IMR-90 (cell line): ENCODE data around the gene PACC1. TPM values are rescaled to one million over a fixed set of nuclear protein-coding genes. Genes with fewer than 3 reads are reported as not detected.

Experiments used
- ATAC-seq: fragments of 200-7000 bp; cut with Tn5 transposase; 2 replicates; pipeline ENCODE4 v1.9.1; 2020; ENCODE audit warnings: low read depth, mild to moderate bottlenecking, moderate library complexity
- BruUV-seq: library from RNA; stranded (reverse); fragments of 400-500 nt; replicated peaks from 2 replicates; lab custom pipeline; 2021; lab: Mats Ljungman, UMichigan
- CTCF ChIA-PET: fragments of 300-600 bp; formaldehyde crosslinking; extraction: SDS; loops from one replicate; lab custom pipeline; 2021; ENCODE audit warnings: antibody characterized with exemption; lab: Yijun Ruan, JAX
- POLR2A ChIA-PET: fragments of 300-600 bp; sonication (Branson Sonifier 250); formaldehyde crosslinking; loops from one replicate; lab custom pipeline; 2022; ENCODE audit warnings: antibody characterized with exemption; ENCODE audit not compliant: unreplicated experiment; lab: Charles Lee
- DNase-seq: peaks from one replicate; pipeline ENCODE4 v3.0.0; 2013
- H2AFZ ChIP-seq: replicated peaks from 2 replicates; pipeline ENCODE3; 2013; ENCODE audit warnings: low read length, mild to moderate bottlenecking; ENCODE audit not compliant: poor library complexity
- H2AK5ac ChIP-seq: 2 replicates; pipeline ENCODE4 v1.6.1; 2013; ENCODE audit warnings: low read depth, low read length, inconsistent platforms
- H2AK9ac ChIP-seq: replicated peaks from 2 replicates; pipeline ENCODE3; 2013; ENCODE audit warnings: mild to moderate bottlenecking, low read depth, low read length, moderate library complexity; ENCODE audit not compliant: poor library complexity
- H2BK120ac ChIP-seq: 2 replicates; pipeline ENCODE4 v1.6.1; 2013; ENCODE audit warnings: low read depth, low read length, inconsistent platforms
- H2BK15ac ChIP-seq: 3 replicates; pipeline ENCODE4 v1.6.1; 2013; ENCODE audit warnings: low read depth, low read length, inconsistent platforms
- H2BK20ac ChIP-seq: 2 replicates; pipeline ENCODE4 v1.6.1; 2013; ENCODE audit warnings: low read depth, mild to moderate bottlenecking, inconsistent platforms, low read length, moderate library complexity
- H2BK5ac ChIP-seq: 2 replicates; pipeline ENCODE4 v1.6.1; 2013; ENCODE audit warnings: mild to moderate bottlenecking, low read depth, low read length, inconsistent platforms; ENCODE audit not compliant: poor library complexity, severe bottlenecking
- H3K14ac ChIP-seq: replicated peaks from 2 replicates; pipeline ENCODE4 v1.6.1; 2013; ENCODE audit warnings: low read depth, low read length, inconsistent platforms
- H3K18ac ChIP-seq: 2 replicates; pipeline ENCODE4 v1.6.1; 2013; ENCODE audit warnings: low read depth, low read length, control low read depth
- H3K23ac ChIP-seq: 2 replicates; pipeline ENCODE4 v1.6.1; 2013; ENCODE audit warnings: low read depth, low read length, inconsistent platforms
- H3K27ac ChIP-seq: 2 replicates; pipeline ENCODE4 v1.5.1; 2013; ENCODE audit warnings: mild to moderate bottlenecking, control low read depth, low read length; ENCODE audit not compliant: insufficient read depth
- H3K27me3 ChIP-seq: 2 replicates; pipeline ENCODE4 v1.6.1; 2013; ENCODE audit warnings: low read length; ENCODE audit not compliant: control insufficient read depth, insufficient read depth
- H3K36me3 ChIP-seq: 2 replicates; pipeline ENCODE4 v1.6.1; 2013; ENCODE audit warnings: low read length, mixed read lengths; ENCODE audit not compliant: control insufficient read depth, insufficient read depth
- H3K4ac ChIP-seq: 2 replicates; pipeline ENCODE4 v1.6.1; 2013; ENCODE audit warnings: low read depth, low read length, inconsistent platforms
- H3K4me1 ChIP-seq: 2 replicates; pipeline ENCODE4 v1.6.1; 2013; ENCODE audit warnings: low read length, mixed read lengths; ENCODE audit not compliant: control insufficient read depth, insufficient read depth
- H3K4me2 ChIP-seq: 2 replicates; pipeline ENCODE4 v1.6.1; 2013; ENCODE audit warnings: low read depth, mild to moderate bottlenecking, control low read depth, low read length, moderate library complexity
- H3K4me3 ChIP-seq: 2 replicates; pipeline ENCODE4 v1.5.1; 2013; ENCODE audit warnings: low read depth, mild to moderate bottlenecking, control low read depth, low read length, moderate library complexity; ENCODE audit not compliant: insufficient read depth
- H3K56ac ChIP-seq: 2 replicates; pipeline ENCODE4 v1.6.1; 2013; ENCODE audit warnings: low read length, inconsistent platforms; ENCODE audit not compliant: insufficient read depth; ENCODE audit errors: extremely low read depth
- H3K79me1 ChIP-seq, 2 experiments: 2 replicates each; pipeline ENCODE4 v1.6.1; 2013; ENCODE audit warnings: low read length in 2 of 2, inconsistent platforms in 1 of 2, low read depth in 1 of 2
- H3K9ac ChIP-seq: 2 replicates; pipeline ENCODE4 v1.6.1; 2013; ENCODE audit warnings: low read depth, low read length, control low read depth
- H3K9me1 ChIP-seq: 2 replicates; pipeline ENCODE4 v1.6.1; 2013; ENCODE audit warnings: low read length, inconsistent platforms; ENCODE audit not compliant: insufficient read depth
- H3K9me3 ChIP-seq: 2 replicates; pipeline ENCODE4 v1.6.1; 2013; ENCODE audit warnings: low read length; ENCODE audit not compliant: control insufficient read depth, insufficient read depth
- H4K20me1 ChIP-seq: 2 replicates; pipeline ENCODE4 v1.6.1; 2013; ENCODE audit warnings: low read length, inconsistent platforms; ENCODE audit not compliant: insufficient read depth
- H4K5ac ChIP-seq: 2 replicates; pipeline ENCODE4 v1.6.1; 2013; ENCODE audit warnings: mild to moderate bottlenecking, low read depth, low read length, control low read depth
- H4K8ac ChIP-seq, 2 experiments: 2 replicates each; pipeline ENCODE4 v1.6.1; 2013; ENCODE audit warnings: low read depth in 2 of 2, low read length in 2 of 2, control low read depth in 1 of 2, inconsistent platforms in 1 of 2
- H4K91ac ChIP-seq: 2 replicates; pipeline ENCODE4 v1.6.1; 2013; ENCODE audit warnings: low read depth, low read length, inconsistent platforms; ENCODE audit not compliant: insufficient read depth
- BHLHE40 ChIP-seq: fragments of 150-350 bp; IDR thresholded peaks from 2 replicates; pipeline ENCODE4 v1.6.1; 2016; ENCODE audit warnings: mild to moderate bottlenecking, low read depth, low read length
- CEBPB ChIP-seq: IDR thresholded peaks from 2 replicates; pipeline ENCODE4 v1.6.1; 2012; ENCODE audit warnings: low read depth, low read length, improper control_type of control experiment
- CHD1 ChIP-seq: IDR thresholded peaks from 2 replicates; pipeline ENCODE4 v1.6.1; 2012; ENCODE audit warnings: low read depth, low read length, improper control_type of control experiment
- CTCF ChIP-seq: conservative IDR thresholded peaks from 2 replicates; pipeline ENCODE4 v1.5.1; 2012; ENCODE audit warnings: mild to moderate bottlenecking, low read depth, low read length, improper control_type of control experiment
- FOS ChIP-seq: fragments of 150-350 bp; IDR thresholded peaks from 2 replicates; pipeline ENCODE4 v1.6.1; 2016; ENCODE audit warnings: low read depth, low read length
- MAFK ChIP-seq: IDR thresholded peaks from 2 replicates; pipeline ENCODE4 v1.6.1; 2012; ENCODE audit warnings: low read depth, low read length, improper control_type of control experiment
- MAZ ChIP-seq: IDR thresholded peaks from 2 replicates; pipeline ENCODE4 v1.6.1; 2012; ENCODE audit warnings: low read depth, mild to moderate bottlenecking, low read length, improper control_type of control experiment, moderate library complexity, borderline replicate concordance
- MXI1 ChIP-seq: IDR thresholded peaks from 2 replicates; pipeline ENCODE4 v1.6.1; 2012; ENCODE audit warnings: low read depth, mild to moderate bottlenecking, low read length, moderate library complexity, borderline replicate concordance
- NFE2L2 ChIP-seq: fragments of 150-350 bp; IDR thresholded peaks from 2 replicates; pipeline ENCODE4 v1.6.1; 2016; ENCODE audit warnings: low read depth, mild to moderate bottlenecking, low read length
- POLR2A ChIP-seq: IDR thresholded peaks from 2 replicates; pipeline ENCODE4 v1.6.1; 2012; ENCODE audit warnings: mild to moderate bottlenecking, low read depth, low read length
- RAD21 ChIP-seq: IDR thresholded peaks from 2 replicates; pipeline ENCODE4 v1.6.1; 2012; ENCODE audit warnings: low read length, improper control_type of control experiment
- RCOR1 ChIP-seq: IDR thresholded peaks from 2 replicates; pipeline ENCODE4 v1.6.1; 2012; ENCODE audit warnings: mild to moderate bottlenecking, low read length, improper control_type of control experiment; ENCODE audit not compliant: insufficient replicate concordance
- RFX5 ChIP-seq: IDR thresholded peaks from 2 replicates; pipeline ENCODE4 v1.8.0; 2012; ENCODE audit warnings: low read depth, mild to moderate bottlenecking, low read length, moderate library complexity
- SMC3 ChIP-seq: fragments of 150-350 bp; IDR thresholded peaks from 2 replicates; pipeline ENCODE4 v1.6.1; 2016; ENCODE audit warnings: low read depth, mild to moderate bottlenecking, antibody characterized with exemption, low read length, moderate library complexity
- USF2 ChIP-seq: fragments of 150-350 bp; IDR thresholded peaks from 2 replicates; pipeline ENCODE4 v1.6.1; 2017; ENCODE audit warnings: mild to moderate bottlenecking, antibody characterized with exemption, low read length, low read depth
- WGBS, 2 experiments: methylation state at CpG; one replicate each; pipeline versions ENCODE4 v1.1.5 to v1.1.7; 2013; ENCODE audit warnings: missing lambda C conversion rate in 2 of 2; ENCODE audit not compliant: insufficient read length in 1 of 2; ENCODE audit errors: extremely low coverage in 2 of 2; 5-methylcytosine and 5-hydroxymethylcytosine counted together
- dilution Hi-C: fragments of 300-500 bp; cut with HindIII; formaldehyde crosslinking; loops from one replicate; pipeline ENCODE4 v1.14.3; 2018; ENCODE audit warnings: low sequenced_read_pairs; ENCODE audit not compliant: unreplicated experiment
- in situ Hi-C: fragments of 300-500 bp; cut with MboI; formaldehyde crosslinking; loops from 3 replicates; pipeline ENCODE4 v1.14.3; 2019; ENCODE audit warnings: low sequenced_read_pairs, inconsistent platforms, mixed read lengths
- intact Hi-C: fragments of 100-400 bp; cut with micrococcal nuclease; formaldehyde crosslinking; loops from 2 replicates; pipeline ENCODE4 v1.10.0; 2022
- polyA plus RNA-seq, 3 experiments: library from polyadenylated mRNA; depleted of rRNA; stranded (reverse); fragments of >200 nt; gene quantifications; 2 replicates each; pipeline ENCODE4 v1.2.3, GENCODE V29; 2012; ENCODE audit warnings: low replicate concordance in 1 of 3
- total RNA-seq: library from RNA; depleted of rRNA; stranded (reverse); fragments of >200 nt; gene quantifications from 2 replicates; pipeline ENCODE4 v1.2.3, GENCODE V29; 2012
- TF ChIP-seq, protein P1 (sequence below): fragments of 150-350 bp; IDR thresholded peaks from 2 replicates; pipeline ENCODE4 v1.6.1; 2016; ENCODE audit warnings: low read depth, mild to moderate bottlenecking, low read length, moderate library complexity, borderline replicate concordance

Gene PACC1
- total and polyA plus RNA-seq, 2 of the 4 experiments (the other 2 are of a cell fraction), result 8.6 to 13.4 TPM

GRCh38 chr1:212317916-212318315 is 96.8 kb downstream of the PACC1 start:
- intact Hi-C loops, result no loop called here

More at GRCh38 chr1:212317916-212318315, 96.8 kb downstream of the PACC1 start:
- in situ Hi-C loops, result no loop called here
- Histone ChIP-seq H3K9ac (no peak overlapping the region), H3K4me2 (no peak overlapping the region), H2AK9ac (no peak overlapping the region), H3K56ac (no peak overlapping the region), H3K4me1 (no peaks in the 10 kb centered on the region; the same call in 1 of the 2 replicates), H2BK15ac (no peak overlapping the region), H3K18ac (no peak overlapping the region), H2BK5ac (no peak overlapping the region), H3K36me3 (no peaks in the 10 kb centered on the region), H3K23ac (no peak overlapping the region), H2AFZ (no peak overlapping the region), H3K9me1 (no peaks in the 10 kb centered on the region), H3K4ac (no peak overlapping the region), H3K79me1 (peaks cover 17 to 34% of the 10 kb centered on the region in 2 experiments; a peak in 3 of 4 replicates), H2AK5ac (no peak overlapping the region), H4K91ac (no peak overlapping the region), H2BK20ac (no peak overlapping the region), H3K14ac (no peak overlapping the region), H4K20me1 (peaks cover 3% of the 10 kb centered on the region; the same call in 1 of the 2 replicates), H3K27me3 (no peaks in the 10 kb centered on the region), H3K9me3 (no peaks in the 10 kb centered on the region), H4K5ac (no peak overlapping the region), H3K27ac (no peak overlapping the region), H3K4me3 (no peak overlapping the region), H2BK120ac (no peak overlapping the region), H4K8ac (no peak overlapping the region)
- ATAC-seq, result no peak
- 100% methylated on average over 2 of the region's 2 CpGs; no CpG with 5 or more reads in 1 of the 2 experiments for WGBS, 2 experiments
- TF ChIP-seq POLR2A, result no peak
- TF ChIP-seq RCOR1, result no peak
- TF ChIP-seq, protein P1, sequence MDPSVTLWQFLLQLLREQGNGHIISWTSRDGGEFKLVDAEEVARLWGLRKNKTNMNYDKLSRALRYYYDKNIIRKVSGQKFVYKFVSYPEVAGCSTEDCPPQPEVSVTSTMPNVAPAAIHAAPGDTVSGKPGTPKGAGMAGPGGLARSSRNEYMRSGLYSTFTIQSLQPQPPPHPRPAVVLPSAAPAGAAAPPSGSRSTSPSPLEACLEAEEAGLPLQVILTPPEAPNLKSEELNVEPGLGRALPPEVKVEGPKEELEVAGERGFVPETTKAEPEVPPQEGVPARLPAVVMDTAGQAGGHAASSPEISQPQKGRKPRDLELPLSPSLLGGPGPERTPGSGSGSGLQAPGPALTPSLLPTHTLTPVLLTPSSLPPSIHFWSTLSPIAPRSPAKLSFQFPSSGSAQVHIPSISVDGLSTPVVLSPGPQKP, result no peak
- TF ChIP-seq BHLHE40, result no peak
- no peak for TF ChIP-seq CEBPB
- no peak for TF ChIP-seq FOS
- TF ChIP-seq NFE2L2, result no peak
- TF ChIP-seq MAZ, result no peak
- no peak for TF ChIP-seq CTCF
- no peak for TF ChIP-seq SMC3
- TF ChIP-seq RFX5, result no peak
- TF ChIP-seq MXI1, result no peak
- TF ChIP-seq CHD1, result no peak
- TF ChIP-seq RAD21, result no peak
- TF ChIP-seq MAFK, result no peak
- TF ChIP-seq USF2, result no peak
- CTCF ChIA-PET, result interaction anchor here (0.6 kb wide), 1 partner anchor 16 kb away, joined by 3 read pairs; no protein-coding TSS in a partner anchor
- dilution Hi-C loops, result no loop called here
- POLR2A ChIA-PET, result no interaction called here
- no peak for DNase-seq
- no TSS peak for BruUV-seq
